HepG2 (cell line): ENCODE results near the gene VDAC1. TPM values are rescaled to one million over a fixed set of nuclear protein-coding genes. Genes with fewer than 3 reads are reported as not detected.

Experiments used
- ATAC-seq: fragments of 200-7000 bp; cut with Tn5 transposase; 3 replicates; pipeline ENCODE4 v1.9.1; 2020; ENCODE audit warnings: mild to moderate bottlenecking, moderate library complexity
- BruUV-seq: library from RNA; stranded (reverse); fragments of 400-500 nt; replicated peaks from 2 replicates; lab custom pipeline; 2021; lab: Mats Ljungman, UMichigan
- CTCF ChIA-PET: fragments of 300-600 bp; formaldehyde crosslinking; extraction: SDS; loops from one replicate; lab custom pipeline; 2021; ENCODE audit warnings: low total read pairs, inconsistent platforms, low intra/inter-chr PET ratio; lab: Yijun Ruan, JAX
- POLR2A ChIA-PET: fragments of 350-600 bp; sonication (Branson Sonifier 250); formaldehyde crosslinking; loops from one replicate; lab custom pipeline; 2020; ENCODE audit warnings: antibody characterized with exemption, inconsistent platforms; lab: Yijun Ruan, JAX
- DNase-seq: peaks from one replicate; pipeline ENCODE4 v3.0.0-alpha.2; 2015; ENCODE audit warnings: low spot score
- FAIRE-seq: peaks from 3 replicates; lab custom pipeline; 2011; peaks lifted over from hg19 to GRCh38; lab: Jason Lieb, UNC
- H2AFZ ChIP-seq: one replicate; pipeline ENCODE4 v1.6.1; 2011; ENCODE audit warnings: low read length, inconsistent platforms
- H3K27ac ChIP-seq: fragments of 300-600 bp; 3 replicates; pipeline ENCODE4 v1.8.0; 2011; ENCODE audit warnings: mixed run types, mild to moderate bottlenecking, mixed read lengths, low read length, inconsistent platforms; ENCODE audit not compliant: insufficient read depth; ENCODE audit errors: extremely low read length
- H3K27me3 ChIP-seq, 2 experiments: fragments of 200-600 bp in 1 of 2; 2 replicates in 1 of 2; 3 replicates in 1 of 2; pipeline versions ENCODE4 v1.6.0 to v1.8.0; 2011; ENCODE audit warnings: low read length in 2 of 2, mild to moderate bottlenecking in 2 of 2, moderate library complexity in 2 of 2, inconsistent platforms in 1 of 2; ENCODE audit not compliant: insufficient read depth in 2 of 2, control insufficient read depth in 1 of 2
- H3K36me3 ChIP-seq, 2 experiments: fragments of 200-600 bp in 1 of 2; replicated peaks in 1 of 2; 2 replicates in 1 of 2; 3 replicates in 1 of 2; pipeline versions ENCODE4 v1.5.1 to v1.8.0; 2011; ENCODE audit warnings: low read length in 2 of 2, inconsistent platforms in 1 of 2; ENCODE audit not compliant: insufficient read depth in 2 of 2, control insufficient read depth in 1 of 2
- H3K4me1 ChIP-seq: 2 replicates; pipeline ENCODE4 v1.5.1; 2012; ENCODE audit warnings: low read length, inconsistent platforms; ENCODE audit not compliant: insufficient read depth
- H3K4me2 ChIP-seq: 2 replicates; pipeline ENCODE4 v1.6.0; 2011; ENCODE audit warnings: low read depth, low read length, inconsistent platforms
- H3K4me3 ChIP-seq, 3 experiments: fragments of 200-600 bp in 1 of 3; sonication (generic), shearing (Covaris generic) in 1 of 3; replicated peaks in 1 of 3; 2 replicates each; pipeline ENCODE4 v1.5.1; 2011 to 2016; ENCODE audit warnings: low read length in 3 of 3, inconsistent platforms in 2 of 3, low read depth in 2 of 3, mild to moderate bottlenecking in 2 of 3, control low read depth in 1 of 3, mixed read lengths in 1 of 3; ENCODE audit not compliant: insufficient read depth in 1 of 3
- H3K79me2 ChIP-seq: one replicate; pipeline ENCODE4 v1.6.1; 2011; ENCODE audit warnings: low read length, inconsistent platforms; ENCODE audit not compliant: insufficient read depth
- H3K9ac ChIP-seq: 2 replicates; pipeline ENCODE4 v1.6.0; 2011; ENCODE audit warnings: mild to moderate bottlenecking, low read depth, low read length, inconsistent platforms; ENCODE audit not compliant: insufficient read depth
- H3K9me3 ChIP-seq: 2 replicates; pipeline ENCODE4 v1.5.1; 2012; ENCODE audit warnings: mild to moderate bottlenecking, low read length
- H4K20me1 ChIP-seq: 2 replicates; pipeline ENCODE4 v1.6.0; 2011; ENCODE audit warnings: inconsistent platforms, mild to moderate bottlenecking, low read length, moderate library complexity; ENCODE audit not compliant: insufficient read depth
- BHLHE40 ChIP-seq: IDR thresholded peaks from 2 replicates; pipeline ENCODE4 v1.6.1; 2011; ENCODE audit warnings: low read length, improper control_type of control experiment
- CHD2 ChIP-seq: IDR thresholded peaks from 2 replicates; pipeline ENCODE4 v1.6.1; 2011; ENCODE audit warnings: low read depth, low read length, improper control_type of control experiment
- HNRNPL ChIP-seq: fragments of 200-400 bp; formaldehyde crosslinking; IDR thresholded peaks from 2 replicates; pipeline ENCODE4 v1.6.1; 2017; ENCODE audit warnings: mild to moderate bottlenecking, low read depth, low read length
- HOXA9 ChIP-seq: sonication (generic); formaldehyde crosslinking; IDR thresholded peaks from 2 replicates; pipeline ENCODE4 v1.8.1; 2022; ENCODE audit warnings: missing genetic modification reagents, mild to moderate bottlenecking, moderate library complexity, borderline replicate concordance
- JUNB ChIP-seq: sonication (generic); formaldehyde crosslinking; IDR thresholded peaks from 2 replicates; pipeline ENCODE4 v1.8.0; 2022; ENCODE audit warnings: missing genetic modification reagents, mild to moderate bottlenecking, borderline replicate concordance
- REL ChIP-seq: sonication (generic); formaldehyde crosslinking; conservative IDR thresholded peaks from 2 replicates; pipeline ENCODE4 v1.8.0; 2022; ENCODE audit warnings: mild to moderate bottlenecking, missing genetic modification reagents, moderate library complexity
- YEATS4 ChIP-seq: sonication (generic); formaldehyde crosslinking; IDR thresholded peaks from 2 replicates; pipeline ENCODE4 v1.4.0; 2020; ENCODE audit warnings: missing genetic modification reagents, borderline replicate concordance
- ZBTB1 ChIP-seq: sonication (generic); formaldehyde crosslinking; IDR thresholded peaks from 2 replicates; pipeline ENCODE4 v1.4.0; 2020; ENCODE audit warnings: missing genetic modification reagents, borderline replicate concordance
- ZFP1 ChIP-seq: IDR thresholded peaks from 2 replicates; pipeline ENCODE4 v1.6.1; 2016
- ZNF17 ChIP-seq: sonication (generic); formaldehyde crosslinking; IDR thresholded peaks from 2 replicates; pipeline ENCODE4 v1.5.0; 2020; ENCODE audit warnings: mild to moderate bottlenecking, missing genetic modification reagents
- ZNF605 ChIP-seq: sonication (generic); formaldehyde crosslinking; IDR thresholded peaks from 2 replicates; pipeline ENCODE4 v1.8.0; 2022; ENCODE audit warnings: mild to moderate bottlenecking, missing genetic modification reagents
- ZNF607 ChIP-seq: sonication (generic); formaldehyde crosslinking; IDR thresholded peaks from 2 replicates; pipeline ENCODE4 v1.5.1; 2020; ENCODE audit warnings: missing genetic modification reagents, mild to moderate bottlenecking, borderline replicate concordance
- ZNF772 ChIP-seq: sonication (generic); formaldehyde crosslinking; IDR thresholded peaks from 2 replicates; pipeline ENCODE4 v1.5.0; 2020; ENCODE audit warnings: mild to moderate bottlenecking, missing genetic modification reagents
- WGBS: methylation state at CpG from one replicate; pipeline ENCODE4 v1.1.6; 2017; ENCODE audit warnings: low lambda C conversion rate; 5-methylcytosine and 5-hydroxymethylcytosine counted together
- in situ Hi-C: cut with HindIII; loops from 2 replicates; pipeline ENCODE4 v1.10.0; 2017; ENCODE audit warnings: low pct_unique_long_range_greater_than_20kb; ENCODE audit not compliant: extremely low pct_ligation_motif_present
- intact Hi-C: fragments of 100-400 bp; cut with micrococcal nuclease; formaldehyde crosslinking; loops from one replicate; pipeline ENCODE4 v1.10.0; 2022; ENCODE audit not compliant: unreplicated experiment
- polyA plus RNA-seq, 8 experiments: library from polyadenylated mRNA; depleted of rRNA in 3 of 8; stranded (reverse) in 7 of 8; unstranded in 1 of 8; fragments of >200 nt; fragmentation: Illumina TruSeq in 4 of 8; extraction: Trizol in 4 of 8; gene quantifications; 2 replicates each; pipeline versions ENCODE4 v1.2.1 to v1.2.3, GENCODE V29; 2011 to 2016; ENCODE audit warnings: low read depth in 4 of 8, missing spikeins in 1 of 8, mixed read lengths in 1 of 8; ENCODE audit not compliant: insufficient read depth in 1 of 8
- total RNA-seq, 5 experiments: library from RNA; depleted of rRNA; stranded (reverse); fragments of >200 nt; fragmentation: Illumina TruSeq; extraction: Trizol; gene quantifications; 2 replicates each; pipeline ENCODE4 v1.2.3, GENCODE V29; 2016; ENCODE audit warnings: low read depth in 1 of 5
- TF ChIP-seq, protein P1 (sequence below): sonication (generic); formaldehyde crosslinking; IDR thresholded peaks from 2 replicates; pipeline ENCODE4 v1.4.0; 2020; ENCODE audit warnings: mild to moderate bottlenecking, missing genetic modification reagents
- TF ChIP-seq, protein P2 (sequence below): sonication (generic); IDR thresholded peaks from 2 replicates; pipeline ENCODE4 v1.6.1; 2016; ENCODE audit warnings: low read depth, borderline replicate concordance

Gene VDAC1
- total and polyA plus RNA-seq, 2 of the 13 experiments (the other 11 are each of a cell fraction or from before 2014, with no cell fraction given), result 112 to 380 TPM

DNA sequence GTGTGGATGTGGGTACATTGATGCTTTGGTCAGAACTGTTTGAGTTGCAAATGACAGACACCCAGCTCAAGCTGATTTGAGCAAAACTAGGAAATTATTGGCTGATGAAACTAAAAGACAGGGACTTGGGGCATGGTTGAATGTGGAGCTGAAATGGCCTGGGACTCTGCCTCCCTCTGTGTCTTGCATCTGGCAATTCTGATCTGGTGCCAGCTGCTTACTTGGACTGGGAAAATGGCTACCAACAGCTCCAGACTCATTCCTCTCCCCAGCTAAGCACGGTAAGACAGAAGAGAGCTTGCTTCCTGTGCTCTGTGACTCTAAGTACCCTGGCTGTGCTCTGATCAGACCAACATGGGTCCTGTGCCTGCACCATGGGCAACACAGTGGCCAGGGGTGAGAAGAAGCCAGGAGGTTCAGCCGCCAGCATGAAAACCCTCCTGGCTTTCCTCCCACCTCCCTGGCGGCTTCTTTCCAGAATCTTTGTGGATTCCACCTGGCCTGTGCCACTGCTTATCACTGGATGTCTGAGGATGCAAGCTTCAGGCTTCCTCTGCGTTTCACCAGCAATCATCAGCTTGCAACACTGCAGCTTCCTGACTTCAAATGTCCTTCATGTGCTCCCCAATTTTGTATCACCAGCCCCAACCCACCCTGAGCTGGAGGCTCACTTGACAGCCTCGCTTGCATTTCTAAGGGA lies 80.4 kb downstream of the VDAC1 start (continued):
- TF ChIP-seq, protein P1, sequence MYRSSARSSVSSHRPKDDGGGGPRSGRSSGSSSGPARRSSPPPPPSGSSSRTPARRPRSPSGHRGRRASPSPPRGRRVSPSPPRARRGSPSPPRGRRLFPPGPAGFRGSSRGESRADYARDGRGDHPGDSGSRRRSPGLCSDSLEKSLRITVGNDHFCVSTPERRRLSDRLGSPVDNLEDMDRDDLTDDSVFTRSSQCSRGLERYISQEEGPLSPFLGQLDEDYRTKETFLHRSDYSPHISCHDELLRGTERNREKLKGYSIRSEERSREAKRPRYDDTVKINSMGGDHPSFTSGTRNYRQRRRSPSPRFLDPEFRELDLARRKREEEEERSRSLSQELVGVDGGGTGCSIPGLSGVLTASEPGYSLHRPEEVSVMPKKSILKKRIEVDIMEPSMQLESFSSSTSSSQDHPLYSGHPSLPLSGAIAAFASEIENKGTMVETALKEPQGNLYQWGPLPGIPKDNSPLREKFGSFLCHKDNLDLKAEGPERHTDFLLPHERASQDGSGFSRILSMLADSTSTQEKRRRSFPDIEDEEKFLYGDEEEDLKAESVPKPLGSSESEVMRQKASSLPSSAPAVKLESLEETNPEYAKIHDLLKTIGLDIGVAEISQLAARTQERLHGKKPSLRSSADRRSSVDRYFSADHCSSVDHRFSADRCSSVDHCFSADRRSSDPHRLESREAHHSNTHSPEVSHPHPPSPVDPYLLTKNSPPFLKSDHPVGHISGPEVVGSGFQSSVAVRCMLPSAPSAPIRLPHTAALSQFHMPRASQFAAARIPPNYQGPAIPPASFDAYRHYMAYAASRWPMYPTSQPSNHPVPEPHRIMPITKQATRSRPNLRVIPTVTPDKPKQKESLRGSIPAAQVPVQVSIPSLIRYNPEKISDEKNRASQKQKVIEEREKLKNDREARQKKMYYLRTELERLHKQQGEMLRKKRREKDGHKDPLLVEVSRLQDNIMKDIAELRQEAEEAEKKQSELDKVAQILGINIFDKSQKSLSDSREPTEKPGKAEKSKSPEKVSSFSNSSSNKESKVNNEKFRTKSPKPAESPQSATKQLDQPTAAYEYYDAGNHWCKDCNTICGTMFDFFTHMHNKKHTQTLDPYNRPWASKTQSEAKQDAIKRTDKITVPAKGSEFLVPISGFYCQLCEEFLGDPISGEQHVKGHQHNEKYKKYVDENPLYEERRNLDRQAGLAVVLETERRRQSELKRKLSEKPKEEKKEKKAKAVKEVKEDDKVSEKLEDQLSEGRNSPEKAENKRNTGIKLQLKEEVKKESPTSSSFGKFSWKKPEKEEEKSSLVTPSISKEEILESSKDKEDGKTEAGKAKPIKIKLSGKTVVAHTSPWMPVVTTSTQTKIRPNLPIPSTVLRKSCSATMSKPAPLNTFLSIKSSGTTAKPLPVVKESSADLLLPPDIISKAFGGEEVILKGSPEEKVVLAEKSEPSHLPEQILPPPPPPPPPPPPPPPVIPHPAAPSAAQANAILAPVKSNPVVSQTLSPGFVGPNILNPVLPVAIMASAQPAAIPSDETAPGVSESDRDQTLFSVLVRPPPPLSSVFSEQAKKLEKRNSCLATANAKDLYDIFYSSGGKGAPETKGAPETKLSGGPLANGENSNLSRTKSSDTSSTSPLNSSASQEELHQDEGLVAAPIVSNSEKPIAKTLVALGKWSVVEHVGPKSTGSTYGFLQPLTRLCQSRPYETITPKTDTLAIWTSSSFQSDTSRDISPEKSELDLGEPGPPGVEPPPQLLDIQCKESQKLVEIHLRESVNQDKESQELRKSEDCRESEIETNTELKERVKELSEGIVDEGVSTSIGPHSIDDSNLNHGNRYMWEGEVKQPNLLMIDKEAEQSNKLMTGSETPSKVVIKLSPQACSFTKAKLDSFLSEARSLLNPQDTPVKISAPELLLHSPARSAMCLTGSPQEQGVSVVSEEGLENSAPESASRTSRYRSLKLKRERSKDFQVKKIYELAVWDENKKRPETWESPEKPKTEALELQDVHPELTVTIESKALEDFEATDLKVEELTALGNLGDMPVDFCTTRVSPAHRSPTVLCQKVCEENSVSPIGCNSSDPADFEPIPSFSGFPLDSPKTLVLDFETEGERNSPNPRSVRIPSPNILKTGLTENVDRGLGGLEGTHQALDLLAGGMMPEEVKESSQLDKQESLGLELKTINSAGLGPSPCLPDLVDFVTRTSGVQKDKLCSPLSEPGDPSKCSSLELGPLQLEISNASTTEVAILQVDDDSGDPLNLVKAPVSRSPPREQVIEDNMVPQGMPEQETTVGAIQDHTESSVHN (CRISPR knock-in tag), result no peak
- TF ChIP-seq BHLHE40, result no peak

DNA sequence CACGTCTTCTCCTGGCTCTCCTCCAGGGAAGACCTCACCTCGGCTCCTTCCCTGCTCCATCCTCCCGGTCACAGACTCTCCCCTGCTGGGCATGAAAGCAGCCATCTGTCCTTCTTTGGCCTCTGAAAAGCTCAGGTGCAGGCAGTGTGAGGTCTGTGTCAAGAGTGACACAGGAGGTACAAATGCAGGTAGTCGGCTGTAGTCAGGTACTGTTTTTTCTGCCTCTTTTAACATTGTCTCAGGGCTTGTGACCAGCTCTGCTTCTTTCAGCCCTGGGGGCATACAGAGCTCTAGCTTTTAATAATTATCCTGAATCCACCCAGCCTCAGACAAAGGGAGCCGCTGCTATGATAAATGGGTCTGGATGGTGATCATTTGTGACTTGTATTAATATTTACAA lies 82.8 kb downstream of the VDAC1 start:
- Histone ChIP-seq H2AFZ (no peak overlapping the region), H3K4me3 (no peak overlapping the region), H3K27ac (no peak overlapping the region), H4K20me1 (no peaks in the 10 kb centered on the region), H3K4me2 (no peak overlapping the region), H3K27me3 (peaks cover 6 to 33% of the 10 kb centered on the region in 2 experiments; a peak in 4 of 5 replicates), H3K36me3 (no peaks in the 10 kb centered on the region), H3K9ac (no peak overlapping the region), H3K4me1 (peaks cover 10% of the 10 kb centered on the region; the same call in 1 of the 2 replicates), H3K79me2 (no peaks in the 10 kb centered on the region), H3K9me3 (no peaks in the 10 kb centered on the region)
- intact Hi-C loops (no loop called here), in situ Hi-C loops (no loop called here)
- no TSS peak for BruUV-seq
- FAIRE-seq (no peak), DNase-seq (no peak), ATAC-seq (no peak)
- ChIA-PET CTCF (no interaction called here), POLR2A (no interaction called here)
- WGBS, result 34% methylated on average over 5 of the region's 5 CpGs
- TF ChIP-seq CHD2 (no peak), ZNF17 (no peak), HOXA9 (no peak), ZNF607 (CRISPR knock-in tag) (no peak), JUNB (no peak), ZNF772 (CRISPR knock-in tag) (no peak), YEATS4 (CRISPR knock-in tag) (no peak), ZFP1 (CRISPR knock-in tag) (no peak), REL (CRISPR knock-in tag) (no peak), ZBTB1 (CRISPR knock-in tag) (no peak), HNRNPL (no peak), ZNF605 (CRISPR knock-in tag) (no peak)
- TF ChIP-seq, protein P2, sequence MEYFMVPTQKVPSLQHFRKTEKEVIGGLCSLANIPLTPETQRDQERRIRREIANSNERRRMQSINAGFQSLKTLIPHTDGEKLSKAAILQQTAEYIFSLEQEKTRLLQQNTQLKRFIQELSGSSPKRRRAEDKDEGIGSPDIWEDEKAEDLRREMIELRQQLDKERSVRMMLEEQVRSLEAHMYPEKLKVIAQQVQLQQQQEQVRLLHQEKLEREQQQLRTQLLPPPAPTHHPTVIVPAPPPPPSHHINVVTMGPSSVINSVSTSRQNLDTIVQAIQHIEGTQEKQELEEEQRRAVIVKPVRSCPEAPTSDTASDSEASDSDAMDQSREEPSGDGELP, result no peak
